ENCODE data around the gene MCF2.

MCF2 gene

DNA sequence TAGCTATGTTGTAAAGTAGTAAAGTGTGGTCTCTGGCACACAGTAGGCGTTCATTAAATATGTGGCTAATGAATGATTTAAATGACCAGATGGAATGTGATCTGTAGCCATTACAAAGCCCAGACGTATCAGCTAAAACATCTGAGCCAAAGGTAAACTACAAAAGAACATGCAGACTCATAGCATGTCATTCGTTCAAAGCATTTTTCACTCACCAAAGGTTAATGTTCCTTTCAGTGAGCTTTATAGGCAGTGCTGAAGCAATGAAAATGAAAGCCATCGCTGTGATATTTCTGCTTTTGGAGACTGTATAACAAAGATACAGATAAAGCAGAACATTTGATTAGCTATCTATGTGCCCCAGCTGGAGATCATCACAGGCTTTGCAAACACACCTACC is 126.9 kb downstream of the MCF2 start:
- ATAC-seq (ENCODE audit: insufficient read depth, low read depth), result no peak
- H3K27me3 ChIP-seq (ENCODE audit: insufficient read depth, low read length, poor library complexity), result no peaks in the 10 kb centered on the region
- H3K9ac ChIP-seq (ENCODE audit: low read depth, low read length), result no peak overlapping the region
- no peak overlapping the region for H3K4me2 ChIP-seq (ENCODE audit: insufficient read depth, low read length)
- H4K20me1 ChIP-seq (ENCODE audit: insufficient read depth, low read length), result no peaks in the 10 kb centered on the region
- H3K27ac ChIP-seq (ENCODE audit: low read length), result no peak overlapping the region
- no peaks in the 10 kb centered on the region for H3K9me3 ChIP-seq (ENCODE audit: insufficient read depth, low read length, severe bottlenecking)
- H3K36me3 ChIP-seq (ENCODE audit: insufficient read depth, low read length), result no peaks in the 10 kb centered on the region
- H3K79me2 ChIP-seq (ENCODE audit: insufficient read depth, low read length), result no peaks in the 10 kb centered on the region
- no peak overlapping the region for H3K4me3 ChIP-seq (ENCODE audit: low read depth in 1 of 2, low read length in 2 of 2)
- H2AFZ ChIP-seq (ENCODE audit: low read depth, low read length), result no peak overlapping the region
- H3K4me1 ChIP-seq (ENCODE audit: insufficient read depth, low read length), result no peaks in the 10 kb centered on the region
- TF ChIP-seq EZH2 (IDR thresholded peaks at IDR 0.05; ENCODE audit: borderline replicate concordance, low read depth, low read length, severe bottlenecking), result no peak
- TF ChIP-seq, protein P1, sequence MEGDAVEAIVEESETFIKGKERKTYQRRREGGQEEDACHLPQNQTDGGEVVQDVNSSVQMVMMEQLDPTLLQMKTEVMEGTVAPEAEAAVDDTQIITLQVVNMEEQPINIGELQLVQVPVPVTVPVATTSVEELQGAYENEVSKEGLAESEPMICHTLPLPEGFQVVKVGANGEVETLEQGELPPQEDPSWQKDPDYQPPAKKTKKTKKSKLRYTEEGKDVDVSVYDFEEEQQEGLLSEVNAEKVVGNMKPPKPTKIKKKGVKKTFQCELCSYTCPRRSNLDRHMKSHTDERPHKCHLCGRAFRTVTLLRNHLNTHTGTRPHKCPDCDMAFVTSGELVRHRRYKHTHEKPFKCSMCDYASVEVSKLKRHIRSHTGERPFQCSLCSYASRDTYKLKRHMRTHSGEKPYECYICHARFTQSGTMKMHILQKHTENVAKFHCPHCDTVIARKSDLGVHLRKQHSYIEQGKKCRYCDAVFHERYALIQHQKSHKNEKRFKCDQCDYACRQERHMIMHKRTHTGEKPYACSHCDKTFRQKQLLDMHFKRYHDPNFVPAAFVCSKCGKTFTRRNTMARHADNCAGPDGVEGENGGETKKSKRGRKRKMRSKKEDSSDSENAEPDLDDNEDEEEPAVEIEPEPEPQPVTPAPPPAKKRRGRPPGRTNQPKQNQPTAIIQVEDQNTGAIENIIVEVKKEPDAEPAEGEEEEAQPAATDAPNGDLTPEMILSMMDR (IDR thresholded peaks at IDR 0.05; ENCODE audit: borderline replicate concordance, extremely low read depth, low read length, poor library complexity, severe bottlenecking), result no peak
- DNase-seq, result no peak

GRCh38 chrX:139566981-139567380 is 141.0 kb downstream of the MCF2 start:
- H3K9me3 ChIP-seq (ENCODE audit: insufficient read depth, low read length, severe bottlenecking), result no peaks in the 10 kb centered on the region
- no peak overlapping the region for H3K4me3 ChIP-seq (ENCODE audit: low read depth in 1 of 2, low read length in 2 of 2)
- no peaks in the 10 kb centered on the region for H3K27me3 ChIP-seq (ENCODE audit: insufficient read depth, low read length, poor library complexity)
- no peaks in the 10 kb centered on the region for H3K4me1 ChIP-seq (ENCODE audit: insufficient read depth, low read length)
- ATAC-seq (ENCODE audit: insufficient read depth, low read depth) (no peak), DNase-seq (no peak)
- H3K36me3 ChIP-seq (ENCODE audit: insufficient read depth, low read length), result no peaks in the 10 kb centered on the region
- TF ChIP-seq, protein P1 (IDR thresholded peaks at IDR 0.05; ENCODE audit: borderline replicate concordance, extremely low read depth, low read length, poor library complexity, severe bottlenecking), result no peak
- TF ChIP-seq EZH2 (IDR thresholded peaks at IDR 0.05; ENCODE audit: borderline replicate concordance, low read depth, low read length, severe bottlenecking), result no peak
- no peak overlapping the region for H3K27ac ChIP-seq (ENCODE audit: low read length)
- H2AFZ ChIP-seq (ENCODE audit: low read depth, low read length), result no peak overlapping the region
- H3K79me2 ChIP-seq (ENCODE audit: insufficient read depth, low read length), result no peaks in the 10 kb centered on the region
- H4K20me1 ChIP-seq (ENCODE audit: insufficient read depth, low read length), result no peaks in the 10 kb centered on the region
- no peak overlapping the region for H3K4me2 ChIP-seq (ENCODE audit: insufficient read depth, low read length)
- H3K9ac ChIP-seq (ENCODE audit: low read depth, low read length), result no peak overlapping the region

DNA sequence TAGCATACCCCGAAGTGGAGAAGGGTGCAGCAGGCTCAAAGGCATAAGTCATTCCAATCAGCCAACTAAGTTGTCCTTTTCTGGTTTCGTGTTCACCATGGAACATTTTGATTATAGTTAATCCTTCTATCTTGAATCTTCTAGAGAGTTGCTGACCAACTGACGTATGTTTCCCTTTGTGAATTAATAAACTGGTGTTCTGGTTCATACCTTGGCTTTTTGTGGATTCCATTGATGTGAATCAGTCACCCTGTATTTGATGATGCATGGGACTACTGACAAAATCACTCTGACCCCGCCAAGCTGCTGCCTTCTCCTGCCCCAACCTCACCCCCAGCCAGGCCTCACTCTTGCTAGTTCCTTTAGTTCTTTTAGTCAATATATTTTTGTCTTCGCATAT is 144.7 kb downstream of the MCF2 start:
- no peak for DNase-seq
- H3K27me3 ChIP-seq (ENCODE audit: insufficient read depth, low read length, poor library complexity), result no peaks in the 10 kb centered on the region

More for the DNA sequence above, 144.7 kb downstream of the MCF2 start:
- ATAC-seq (ENCODE audit: insufficient read depth, low read depth), result no peak
- H3K4me3 ChIP-seq (ENCODE audit: low read depth in 1 of 2, low read length in 2 of 2), result no peak overlapping the region
- no peak overlapping the region for H3K9ac ChIP-seq (ENCODE audit: low read depth, low read length)
- no peaks in the 10 kb centered on the region for H3K9me3 ChIP-seq (ENCODE audit: insufficient read depth, low read length, severe bottlenecking)
- H3K27ac ChIP-seq (ENCODE audit: low read length), result no peak overlapping the region
- no peaks in the 10 kb centered on the region for H3K79me2 ChIP-seq (ENCODE audit: insufficient read depth, low read length)
- H4K20me1 ChIP-seq (ENCODE audit: insufficient read depth, low read length), result no peaks in the 10 kb centered on the region
- no peak overlapping the region for H3K4me2 ChIP-seq (ENCODE audit: insufficient read depth, low read length)
- H2AFZ ChIP-seq (ENCODE audit: low read depth, low read length), result no peak overlapping the region
- TF ChIP-seq EZH2 (IDR thresholded peaks at IDR 0.05; ENCODE audit: borderline replicate concordance, low read depth, low read length, severe bottlenecking), result no peak
- TF ChIP-seq, protein P1 (IDR thresholded peaks at IDR 0.05; ENCODE audit: borderline replicate concordance, extremely low read depth, low read length, poor library complexity, severe bottlenecking), result no peak
- no peaks in the 10 kb centered on the region for H3K4me1 ChIP-seq (ENCODE audit: insufficient read depth, low read length)
- no peaks in the 10 kb centered on the region for H3K36me3 ChIP-seq (ENCODE audit: insufficient read depth, low read length)

All from DND-41 (cell line).